ENCODE data around the gene RAB19. TPM values are rescaled to one million over a fixed set of nuclear protein-coding genes. Genes with fewer than 3 reads are reported as not detected.

The RAB19 gene
- total and polyA plus RNA-seq, 2 donors (not counting 1 experiment from before 2014, with no cell fraction given): 0.37 to 1.1 TPM

DNA sequence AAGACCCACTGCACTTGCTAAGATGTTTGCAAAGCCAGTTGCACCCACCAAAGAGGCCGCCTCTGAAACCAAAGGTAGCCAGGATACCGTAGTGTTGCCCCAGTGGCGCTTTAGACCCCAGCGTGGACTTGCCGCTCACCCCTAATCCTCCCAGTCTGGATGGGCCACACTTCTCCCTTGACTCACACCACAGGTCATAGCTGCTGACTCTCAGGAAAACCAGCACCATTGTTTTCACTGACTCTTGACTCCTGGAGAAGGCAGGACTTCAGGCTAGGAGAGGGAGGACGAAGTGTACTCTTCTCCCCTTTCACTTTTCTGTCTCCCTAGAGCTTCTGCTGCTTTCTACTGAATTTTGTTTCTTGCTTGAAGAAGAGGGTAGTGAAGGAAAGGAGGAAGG is 22.3 kb downstream of the RAB19 start:
- Mint-ChIP-seq H3K27ac (no peak overlapping the region), H3K4me3 (no peak overlapping the region), H3K9me3 (ENCODE audit: insufficient read depth) (no peaks in the 10 kb centered on the region), H3K27me3 (no peaks in the 10 kb centered on the region), H3K4me1 (no peaks in the 10 kb centered on the region)
- DNase-seq (no peak), ATAC-seq (ENCODE audit: low read depth) (no peak)
- ChIA-PET POLR2A (no interaction called here), CTCF (no interaction called here)
- intact Hi-C loops (cut with micrococcal nuclease): no loop called here
- Histone ChIP-seq H3K4me3 (ENCODE audit: control extremely low read depth in 1 of 5, extremely low read depth in 1 of 5, insufficient read depth in 1 of 5, low read depth in 2 of 5, low read length in 4 of 5) (no peak overlapping the region), H3K27ac (ENCODE audit: low read length in 2 of 2) (no peak overlapping the region), H3K36me3 (replicated peaks in 1 of 2; ENCODE audit: control extremely low read depth in 1 of 2, control insufficient read depth in 1 of 2, extremely low read depth in 1 of 2, insufficient read depth in 2 of 2, low read length in 1 of 2) (no peaks in the 10 kb centered on the region), H3K27me3 (replicated peaks in 1 of 4; ENCODE audit: control extremely low read depth in 1 of 4, control insufficient read depth in 3 of 4, insufficient read depth in 4 of 4, low read length in 3 of 4) (no peaks in the 10 kb centered on the region), H3K9me3 (ENCODE audit: control extremely low read depth in 1 of 3, control insufficient read depth in 2 of 3, insufficient read depth in 1 of 3, low read length in 2 of 3) (no peaks in the 10 kb centered on the region), H3K79me2 (ENCODE audit: control insufficient read depth, insufficient read depth, low read length) (no peaks in the 10 kb centered on the region), H4K20me1 (ENCODE audit: control insufficient read depth, insufficient read depth, low read length, poor library complexity, severe bottlenecking) (no peaks in the 10 kb centered on the region), H2AFZ (ENCODE audit: insufficient read depth, low read depth, low read length, poor library complexity, severe bottlenecking) (no peak overlapping the region), H3K9ac (ENCODE audit: low read length) (no peak overlapping the region), H3K4me1 (ENCODE audit: control insufficient read depth in 2 of 2, insufficient read depth in 2 of 2, low read length in 2 of 2) (no peaks in the 10 kb centered on the region), H3K4me2 (replicated peaks; ENCODE audit: low read depth, low read length, poor library complexity, severe bottlenecking) (no peak overlapping the region)
- WGBS (ENCODE audit: insufficient coverage): 96% methylated on average over 5 of the region's 6 CpGs
- TF ChIP-seq, protein P1, sequence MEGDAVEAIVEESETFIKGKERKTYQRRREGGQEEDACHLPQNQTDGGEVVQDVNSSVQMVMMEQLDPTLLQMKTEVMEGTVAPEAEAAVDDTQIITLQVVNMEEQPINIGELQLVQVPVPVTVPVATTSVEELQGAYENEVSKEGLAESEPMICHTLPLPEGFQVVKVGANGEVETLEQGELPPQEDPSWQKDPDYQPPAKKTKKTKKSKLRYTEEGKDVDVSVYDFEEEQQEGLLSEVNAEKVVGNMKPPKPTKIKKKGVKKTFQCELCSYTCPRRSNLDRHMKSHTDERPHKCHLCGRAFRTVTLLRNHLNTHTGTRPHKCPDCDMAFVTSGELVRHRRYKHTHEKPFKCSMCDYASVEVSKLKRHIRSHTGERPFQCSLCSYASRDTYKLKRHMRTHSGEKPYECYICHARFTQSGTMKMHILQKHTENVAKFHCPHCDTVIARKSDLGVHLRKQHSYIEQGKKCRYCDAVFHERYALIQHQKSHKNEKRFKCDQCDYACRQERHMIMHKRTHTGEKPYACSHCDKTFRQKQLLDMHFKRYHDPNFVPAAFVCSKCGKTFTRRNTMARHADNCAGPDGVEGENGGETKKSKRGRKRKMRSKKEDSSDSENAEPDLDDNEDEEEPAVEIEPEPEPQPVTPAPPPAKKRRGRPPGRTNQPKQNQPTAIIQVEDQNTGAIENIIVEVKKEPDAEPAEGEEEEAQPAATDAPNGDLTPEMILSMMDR (IDR thresholded peaks at IDR 0.05): no peak
- no peak for TF ChIP-seq EZH2 (IDR thresholded peaks at IDR 0.05; ENCODE audit: borderline replicate concordance, insufficient read depth, low read depth, low read length, poor library complexity, severe bottlenecking)

DNA sequence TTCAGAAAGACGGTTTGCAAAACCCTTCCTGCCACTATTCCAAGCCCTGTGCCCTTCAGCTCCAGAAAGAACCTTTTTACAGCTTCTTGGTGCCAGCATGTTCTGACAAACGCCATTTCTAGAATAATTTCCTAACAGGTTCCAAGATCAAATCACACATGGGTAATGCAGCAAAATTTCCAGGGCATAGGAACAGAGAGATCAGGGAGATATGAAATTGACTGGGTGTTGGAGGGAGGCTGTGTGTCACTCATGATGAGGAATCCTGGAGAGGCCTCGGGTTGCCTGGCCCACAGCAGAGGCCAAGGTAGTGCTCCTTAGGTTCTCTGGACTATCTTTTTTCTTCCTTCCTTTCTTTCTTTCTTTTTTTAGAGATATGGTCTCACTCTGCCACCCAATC is 29.5 kb downstream of the RAB19 start:
- DNase-seq (no peak), ATAC-seq (ENCODE audit: low read depth) (no peak)
- ChIA-PET POLR2A (no interaction called here), CTCF (no interaction called here)
- H3K4me1 Mint-ChIP-seq: no peaks in the 10 kb centered on the region
- Histone ChIP-seq H3K27ac (ENCODE audit: low read length in 2 of 2) (no peak overlapping the region), H2AFZ (ENCODE audit: insufficient read depth, low read depth, low read length, poor library complexity, severe bottlenecking) (no peak overlapping the region), H3K4me2 (replicated peaks; ENCODE audit: low read depth, low read length, poor library complexity, severe bottlenecking) (no peak overlapping the region), H3K4me1 (ENCODE audit: control insufficient read depth in 2 of 2, insufficient read depth in 2 of 2, low read length in 2 of 2) (no peaks in the 10 kb centered on the region), H3K9me3 (ENCODE audit: control extremely low read depth in 1 of 3, control insufficient read depth in 2 of 3, insufficient read depth in 1 of 3, low read length in 2 of 3) (no peaks in the 10 kb centered on the region), H3K4me3 (ENCODE audit: control extremely low read depth in 1 of 5, extremely low read depth in 1 of 5, insufficient read depth in 1 of 5, low read depth in 2 of 5, low read length in 4 of 5) (no peak overlapping the region), H3K79me2 (ENCODE audit: control insufficient read depth, insufficient read depth, low read length) (no peaks in the 10 kb centered on the region), H3K27me3 (replicated peaks in 1 of 4; ENCODE audit: control extremely low read depth in 1 of 4, control insufficient read depth in 3 of 4, insufficient read depth in 4 of 4, low read length in 3 of 4) (no peaks in the 10 kb centered on the region), H3K36me3 (replicated peaks in 1 of 2; ENCODE audit: control extremely low read depth in 1 of 2, control insufficient read depth in 1 of 2, extremely low read depth in 1 of 2, insufficient read depth in 2 of 2, low read length in 1 of 2) (no peaks in the 10 kb centered on the region), H3K9ac (ENCODE audit: low read length) (no peak overlapping the region), H4K20me1 (ENCODE audit: control insufficient read depth, insufficient read depth, low read length, poor library complexity, severe bottlenecking) (no peaks in the 10 kb centered on the region)
- no peaks in the 10 kb centered on the region for H3K27me3 Mint-ChIP-seq
- H3K4me3 Mint-ChIP-seq: no peak overlapping the region
- intact Hi-C loops (cut with micrococcal nuclease): no loop called here
- 60% methylated on average over 1 of the region's 3 CpGs for WGBS (ENCODE audit: insufficient coverage)
- no peak for TF ChIP-seq EZH2 (IDR thresholded peaks at IDR 0.05; ENCODE audit: borderline replicate concordance, insufficient read depth, low read depth, low read length, poor library complexity, severe bottlenecking)
- TF ChIP-seq, protein P1 (IDR thresholded peaks at IDR 0.05): no peak
- no peak overlapping the region for H3K27ac Mint-ChIP-seq
- H3K9me3 Mint-ChIP-seq (ENCODE audit: insufficient read depth): no peaks in the 10 kb centered on the region
